Hepatocyte (in vitro differentiated cells): ENCODE measurements around the gene CHST6.

Source experiments
- CTCF ChIP-seq: fragments of 200-600 bp; sonication (generic); IDR thresholded peaks from 2 replicates; pipeline ENCODE4 v1.5.1; 2016; ENCODE audit warnings: antibody characterized with exemption, mild to moderate bottlenecking; ENCODE audit not compliant: poor library complexity
- EZH2 ChIP-seq: fragments of 200-600 bp; sonication (generic); IDR thresholded peaks from 2 replicates; pipeline ENCODE4 v1.6.1; 2016; ENCODE audit warnings: antibody characterized with exemption, mild to moderate bottlenecking, borderline replicate concordance

DNA sequence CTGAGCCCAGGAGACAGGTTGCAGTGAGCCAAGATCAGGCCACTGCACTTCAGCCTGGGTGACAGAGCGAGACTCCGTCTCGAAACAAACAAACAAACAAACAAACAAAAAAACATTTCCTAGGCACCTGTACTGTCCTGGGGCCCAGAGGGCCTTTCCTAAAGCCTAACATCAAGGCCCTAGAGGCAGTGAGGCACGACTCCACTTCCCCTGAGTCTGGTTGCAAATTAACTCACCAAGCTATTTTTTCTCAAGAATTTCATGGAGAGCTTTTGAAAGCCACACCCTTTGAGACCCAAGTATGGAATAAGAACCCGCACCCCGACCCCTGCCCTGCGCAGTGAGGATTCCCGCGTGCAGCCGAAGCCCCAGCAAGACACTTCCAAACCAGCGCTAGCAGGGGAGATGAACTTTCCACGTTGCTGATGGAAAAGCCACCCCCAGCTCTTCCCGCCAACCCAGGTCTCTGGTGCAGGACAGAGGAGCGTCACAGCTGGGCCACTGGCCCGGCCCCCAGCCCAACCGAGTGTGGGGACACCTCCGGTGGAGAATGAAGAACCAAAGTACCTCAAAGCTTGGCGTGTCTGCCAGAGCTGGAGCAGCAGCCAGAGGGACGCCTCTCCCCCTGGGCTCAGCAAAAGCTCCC, 39.4 kb upstream of the CHST6 start:
- TF ChIP-seq CTCF, result no peak
- no peak for TF ChIP-seq EZH2
